ENCODE results near the gene CDH4. TPM values are rescaled to one million over a fixed set of nuclear protein-coding genes. Genes with fewer than 3 reads are reported as not detected.

The CDH4 gene
- total RNA-seq, 2 donors from 2014 or later: 0.08 to 0.09 TPM

- Mint-ChIP-seq H3K27ac (peak overlapping the region in 1 of 2 donors; percentile 19), H3K36me3 (no peaks in the 10 kb centered on the region), H3K9me3 (peaks cover 6 to 7% of the 10 kb centered on the region in 2 donors)
- DNase-seq (ENCODE audit: low spot score in 2 of 2) (no peak), ATAC-seq (no peak)
Measured at GRCh38 chr20:61515922-61516321, 263.9 kb downstream of the CDH4 start.

GRCh38 chr20:61516346-61517208, 264.5 kb downstream of the CDH4 start:
- no peak overlapping the region for H3K27ac Mint-ChIP-seq

DNA sequence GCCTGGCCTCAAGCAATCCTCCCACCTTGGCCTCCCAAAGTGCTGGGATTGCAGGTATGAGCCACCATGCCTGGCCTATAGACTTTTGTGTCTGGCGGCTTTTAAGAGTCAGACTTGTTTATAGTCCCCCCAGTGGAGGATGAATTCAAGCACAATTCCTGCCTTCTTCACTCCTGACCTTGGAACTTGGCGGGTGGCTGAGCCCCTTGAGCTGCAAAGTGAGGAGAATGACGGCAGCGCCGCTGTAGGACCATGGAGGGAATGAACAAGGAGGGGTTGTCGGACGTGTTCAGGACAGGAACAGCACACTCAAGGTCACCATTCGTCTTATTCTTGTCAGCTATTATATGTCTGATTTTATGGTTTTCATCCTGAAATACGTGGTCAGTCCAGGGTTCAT, 265.4 kb downstream of the CDH4 start:
- no peak for DNase-seq (ENCODE audit: low spot score in 2 of 2)
- no peak for ATAC-seq
- Mint-ChIP-seq H3K9me3 (peaks cover 6 to 7% of the 10 kb centered on the region in 2 donors), H3K36me3 (no peaks in the 10 kb centered on the region), H3K27ac (no peak overlapping the region)

More at GRCh38 chr20:61516346-61517208, 264.5 kb downstream of the CDH4 start:
- peaks cover 6 to 7% of the 10 kb centered on the region in 2 donors for H3K9me3 Mint-ChIP-seq
- H3K36me3 Mint-ChIP-seq: no peaks in the 10 kb centered on the region
- no peak for ATAC-seq
- DNase-seq (ENCODE audit: low spot score in 2 of 2): no peak

DNA sequence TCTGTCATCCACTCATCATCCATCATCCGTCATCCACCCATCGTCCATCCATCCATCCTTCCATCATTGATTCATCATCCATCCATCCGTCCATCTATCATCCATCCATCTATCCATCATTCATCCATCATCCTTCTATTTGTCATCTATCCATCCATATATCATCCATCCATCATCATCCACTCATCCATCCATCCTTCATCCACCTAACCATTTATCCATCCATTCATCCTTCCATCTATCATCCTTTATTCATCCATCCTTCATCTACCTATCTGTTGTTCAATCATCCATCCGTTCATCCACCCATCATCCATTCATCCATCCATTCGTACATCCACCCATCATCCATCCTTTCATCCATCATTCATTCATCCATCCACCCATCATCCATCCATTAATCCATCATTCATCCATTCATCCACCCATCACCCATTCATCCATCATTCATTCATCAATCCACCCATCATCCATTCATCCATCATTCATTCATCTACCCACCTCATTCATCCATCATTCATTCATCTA, 266.4 kb downstream of the CDH4 start:
- DNase-seq (ENCODE audit: low spot score in 2 of 2): no peak
- Mint-ChIP-seq H3K9me3 (peaks cover 6 to 7% of the 10 kb centered on the region in 2 donors), H3K36me3 (peaks cover 0 to 2% of the 10 kb centered on the region in 2 donors), H3K27ac (no peak overlapping the region)
- ATAC-seq: no peak

GRCh38 chr20:61519488-61519887, 267.4 kb downstream of the CDH4 start:
- Mint-ChIP-seq H3K36me3 (peaks cover 0 to 4% of the 10 kb centered on the region in 2 donors), H3K27ac (no peak overlapping the region), H3K9me3 (peaks cover 6 to 7% of the 10 kb centered on the region in 2 donors)
- no peak for ATAC-seq
- DNase-seq (ENCODE audit: low spot score in 2 of 2): no peak

DNA sequence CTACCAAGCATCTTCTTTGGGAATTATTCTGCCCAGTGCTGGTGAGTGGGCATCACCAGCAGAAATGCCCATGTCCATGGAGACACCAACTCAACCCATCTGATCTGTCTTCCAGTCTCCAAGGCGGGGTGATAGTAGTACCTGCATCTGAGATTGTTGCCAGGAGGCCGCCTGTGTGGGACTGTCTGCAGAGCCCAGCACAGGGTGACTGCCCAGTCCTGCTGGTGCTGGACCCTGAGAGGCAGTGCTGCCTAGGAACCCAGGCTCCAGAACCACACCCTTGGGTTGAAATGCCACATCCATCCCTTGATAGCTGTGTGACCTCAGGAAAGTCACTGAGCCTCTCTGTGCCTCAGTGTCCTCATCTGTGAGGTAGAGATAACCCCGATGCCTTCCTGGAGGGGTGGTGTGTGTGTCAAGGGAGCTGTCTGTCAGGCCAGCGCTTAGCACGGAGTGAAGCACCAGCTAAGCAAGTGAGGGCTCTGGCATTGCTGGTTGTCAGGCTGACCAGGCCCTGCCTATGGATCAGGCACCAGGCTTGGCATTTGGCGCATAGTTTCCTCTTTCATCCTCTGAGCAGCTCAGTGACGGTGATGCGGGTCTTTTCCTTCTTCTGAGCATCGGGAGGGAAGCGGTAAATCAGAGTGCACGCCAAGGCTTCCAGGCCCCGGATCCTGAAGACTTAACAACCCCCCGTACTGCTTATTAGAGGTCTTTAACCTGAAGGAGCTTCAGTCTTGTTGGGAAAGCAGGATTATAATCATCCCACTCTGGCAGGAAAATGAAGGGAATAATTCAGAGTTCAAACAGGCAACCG, 268.2 kb downstream of the CDH4 start:
- ATAC-seq (no peak), DNase-seq (ENCODE audit: low spot score in 2 of 2) (no peak)
- no peak overlapping the region for H3K27ac Mint-ChIP-seq
- H3K9me3 Mint-ChIP-seq: peaks cover 6 to 7% of the 10 kb centered on the region in 2 donors
- H3K36me3 Mint-ChIP-seq: peaks cover 0 to 4% of the 10 kb centered on the region in 2 donors

GRCh38 chr20:61520893-61521460, 268.9 kb downstream of the CDH4 start:
- Mint-ChIP-seq H3K9me3 (peaks cover 6 to 7% of the 10 kb centered on the region in 2 donors), H3K27ac (no peak overlapping the region), H3K36me3 (peaks cover 0 to 4% of the 10 kb centered on the region in 2 donors)
- no peak for ATAC-seq
- no peak for DNase-seq (ENCODE audit: low spot score in 2 of 2)

GRCh38 chr20:61521687-61522420, 269.8 kb downstream of the CDH4 start:
- Mint-ChIP-seq H3K36me3 (peaks cover 0 to 4% of the 10 kb centered on the region in 2 donors), H3K9me3 (peaks cover 6 to 7% of the 10 kb centered on the region in 2 donors), H3K27ac (no peak overlapping the region)
- no peak for DNase-seq (ENCODE audit: low spot score in 2 of 2)
- ATAC-seq: no peak

- ATAC-seq (no peak), DNase-seq (ENCODE audit: low spot score in 2 of 2) (no peak)
- no peak overlapping the region for H3K27ac Mint-ChIP-seq
- H3K36me3 Mint-ChIP-seq: peaks cover 0 to 4% of the 10 kb centered on the region in 2 donors
- peaks cover 6 to 7% of the 10 kb centered on the region in 2 donors for H3K9me3 Mint-ChIP-seq
Measured at GRCh38 chr20:61522498-61523090, 270.5 kb downstream of the CDH4 start.

GRCh38 chr20:61523145-61523544, 271.1 kb downstream of the CDH4 start:
- DNase-seq (ENCODE audit: low spot score in 2 of 2) (no peak), ATAC-seq (no peak)
- Mint-ChIP-seq H3K9me3 (peaks cover 6 to 7% of the 10 kb centered on the region in 2 donors), H3K27ac (no peak overlapping the region), H3K36me3 (peaks cover 0 to 4% of the 10 kb centered on the region in 2 donors)

DNA sequence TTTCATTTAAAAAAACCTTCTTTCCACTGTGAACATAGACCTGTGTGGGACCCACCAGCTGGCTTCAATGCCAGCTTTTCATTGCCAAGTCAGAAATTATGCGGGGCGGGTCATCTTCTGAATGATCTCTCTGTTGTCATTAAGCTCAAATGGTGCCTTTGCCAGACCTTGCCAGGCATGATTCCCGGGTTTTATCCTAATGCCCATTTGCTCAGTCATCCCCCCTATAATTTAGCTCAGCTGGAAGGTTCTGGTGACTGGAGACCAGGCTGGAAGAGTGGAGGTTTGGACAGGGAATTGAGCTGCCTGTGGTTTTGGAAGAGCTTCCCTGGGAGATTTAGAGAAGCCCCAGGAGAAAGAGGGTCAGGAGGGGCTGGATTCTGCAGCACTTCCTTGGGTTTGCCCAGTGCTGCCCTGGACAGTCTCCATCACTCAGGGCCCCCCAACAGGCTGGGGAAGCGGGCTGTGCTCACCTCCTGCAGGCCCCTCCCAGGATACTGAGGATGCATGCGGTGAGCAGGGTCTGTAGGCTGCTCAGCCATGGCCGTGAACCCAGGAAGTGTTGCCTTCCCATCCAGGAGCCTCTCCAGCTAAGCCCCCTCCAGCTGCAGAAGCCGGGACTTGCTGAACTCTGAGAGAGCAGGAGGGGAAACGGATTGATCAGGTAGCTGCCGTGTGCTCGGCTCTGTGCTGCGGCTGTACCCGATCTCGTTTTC, 273.0 kb downstream of the CDH4 start:
- ATAC-seq: no peak
- DNase-seq (ENCODE audit: low spot score in 2 of 2): no peak
- no peaks in the 10 kb centered on the region for H3K9me3 Mint-ChIP-seq
- no peak overlapping the region for H3K27ac Mint-ChIP-seq
- peaks cover 0 to 4% of the 10 kb centered on the region in 2 donors for H3K36me3 Mint-ChIP-seq

DNA sequence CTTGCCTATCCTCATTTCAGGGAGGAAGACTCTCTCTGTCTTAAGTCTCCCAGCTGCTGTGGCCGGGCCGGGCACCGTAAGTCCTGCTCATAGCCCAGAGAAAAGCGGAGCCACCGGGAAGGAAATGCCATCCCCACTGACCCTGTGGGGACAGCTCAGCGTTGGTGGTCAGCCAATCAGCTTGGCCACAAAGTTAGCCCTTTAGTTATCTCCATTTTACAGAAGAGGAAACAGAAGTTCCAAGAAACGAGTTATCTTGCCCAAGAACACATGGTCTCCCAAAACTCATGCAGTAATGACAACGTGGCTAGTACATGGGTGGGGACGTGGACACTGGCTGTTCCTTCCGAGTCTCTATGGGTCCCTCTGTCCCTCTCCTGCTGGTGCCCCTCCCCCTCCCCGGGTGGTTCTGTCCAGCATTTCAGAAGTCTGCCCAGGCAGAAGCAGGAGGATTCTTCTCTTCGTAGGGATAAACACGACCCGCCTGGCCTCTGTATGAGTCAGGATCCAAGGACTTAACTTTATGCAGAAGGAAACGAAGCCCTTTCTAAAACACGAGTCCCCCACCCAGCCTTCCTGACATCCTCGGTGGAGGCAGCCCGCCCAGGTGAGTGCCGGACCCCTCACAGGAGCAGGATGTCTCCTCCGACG, 273.8 kb downstream of the CDH4 start:
- DNase-seq (ENCODE audit: low spot score in 2 of 2) (no peak), ATAC-seq (no peak)
- Mint-ChIP-seq H3K36me3 (peaks cover 0 to 4% of the 10 kb centered on the region in 2 donors), H3K27ac (no peak overlapping the region), H3K9me3 (no peaks in the 10 kb centered on the region)

- Mint-ChIP-seq H3K9me3 (no peaks in the 10 kb centered on the region), H3K27ac (no peak overlapping the region), H3K36me3 (peaks cover 0 to 4% of the 10 kb centered on the region in 2 donors)
- ATAC-seq: no peak
- DNase-seq (ENCODE audit: low spot score in 2 of 2): no peak
Measured at GRCh38 chr20:61526907-61527306, 274.8 kb downstream of the CDH4 start.

- H3K36me3 Mint-ChIP-seq: peaks cover 0 to 4% of the 10 kb centered on the region in 2 donors
- no peaks in the 10 kb centered on the region for H3K9me3 Mint-ChIP-seq
- DNase-seq (ENCODE audit: low spot score in 2 of 2) (no peak), ATAC-seq (no peak)
- H3K27ac Mint-ChIP-seq: no peak overlapping the region
Measured at GRCh38 chr20:61527626-61528025, 275.6 kb downstream of the CDH4 start.

DNA sequence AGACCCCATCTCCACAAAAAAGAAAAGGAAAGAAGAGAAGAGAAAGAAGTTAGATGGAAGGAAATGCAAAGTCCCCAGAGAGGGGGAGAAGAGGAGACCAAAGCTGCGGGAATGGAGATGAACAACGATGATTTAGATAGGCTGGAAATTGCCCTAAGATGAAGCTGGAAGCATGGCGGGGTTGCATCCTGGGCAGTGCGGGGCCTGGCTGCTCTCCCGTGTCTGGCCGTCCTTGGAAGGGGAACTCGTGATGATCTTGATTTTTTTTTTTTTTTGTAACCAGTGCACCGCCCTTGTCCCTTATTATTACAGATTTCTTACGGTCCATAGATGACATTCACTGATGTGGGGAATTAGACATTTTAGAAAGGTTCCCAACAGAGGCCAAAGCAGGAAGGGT, 276.5 kb downstream of the CDH4 start:
- H3K36me3 Mint-ChIP-seq: peaks cover 0 to under 1% of the 10 kb centered on the region in 2 donors
- no peak for ATAC-seq

More for the DNA sequence above, 276.5 kb downstream of the CDH4 start:
- no peak for DNase-seq (ENCODE audit: low spot score in 2 of 2)
- Mint-ChIP-seq H3K27ac (no peak overlapping the region), H3K9me3 (no peaks in the 10 kb centered on the region)
